Activated T-cell treated with anti-CD3 and anti-CD28 coated beads, Interleukin-2, amount 50 U/mL, for 4 hours (primary cell): Measurements from ENCODE around the gene SAFB2. TPM values are rescaled to one million over a fixed set of nuclear protein-coding genes. Genes with fewer than 3 reads are reported as not detected.

ENCODE experiments used
- ATAC-seq, 2 donors: fragments of 200-7000 bp; cut with Tn5 transposase; one replicate each; pipeline ENCODE4 v1.10.0; 2021
- DNase-seq: peaks from one replicate; pipeline ENCODE4 v3.0.0-alpha.2; 2020
- H3K27me3 Mint-ChIP-seq: one replicate; pipeline ENCODE4 v1.8.0; 2021; ENCODE audit warnings: low read depth, mixed read lengths
- H3K36me3 Mint-ChIP-seq: one replicate; pipeline ENCODE4 v1.8.0; 2022; ENCODE audit warnings: mixed read lengths; ENCODE audit not compliant: insufficient read depth
- H3K4me1 Mint-ChIP-seq: one replicate; pipeline ENCODE4 v1.8.0; 2021; ENCODE audit warnings: low read depth, mixed read lengths
- H3K4me3 Mint-ChIP-seq: one replicate; pipeline ENCODE4 v1.8.0; 2021; ENCODE audit warnings: mild to moderate bottlenecking, moderate library complexity, mixed read lengths
- H3K9me3 Mint-ChIP-seq: one replicate; pipeline ENCODE4 v1.8.0; 2021; ENCODE audit warnings: mixed read lengths
- total RNA-seq, 3 donors: library from RNA; stranded (reverse); gene quantifications; one replicate each; pipeline ENCODE4 v1.2.1, GENCODE V29; 2021

SAFB2 gene
- total RNA-seq, 3 donors from 2014 or later, result 113 to 117 (median 113) TPM

DNA sequence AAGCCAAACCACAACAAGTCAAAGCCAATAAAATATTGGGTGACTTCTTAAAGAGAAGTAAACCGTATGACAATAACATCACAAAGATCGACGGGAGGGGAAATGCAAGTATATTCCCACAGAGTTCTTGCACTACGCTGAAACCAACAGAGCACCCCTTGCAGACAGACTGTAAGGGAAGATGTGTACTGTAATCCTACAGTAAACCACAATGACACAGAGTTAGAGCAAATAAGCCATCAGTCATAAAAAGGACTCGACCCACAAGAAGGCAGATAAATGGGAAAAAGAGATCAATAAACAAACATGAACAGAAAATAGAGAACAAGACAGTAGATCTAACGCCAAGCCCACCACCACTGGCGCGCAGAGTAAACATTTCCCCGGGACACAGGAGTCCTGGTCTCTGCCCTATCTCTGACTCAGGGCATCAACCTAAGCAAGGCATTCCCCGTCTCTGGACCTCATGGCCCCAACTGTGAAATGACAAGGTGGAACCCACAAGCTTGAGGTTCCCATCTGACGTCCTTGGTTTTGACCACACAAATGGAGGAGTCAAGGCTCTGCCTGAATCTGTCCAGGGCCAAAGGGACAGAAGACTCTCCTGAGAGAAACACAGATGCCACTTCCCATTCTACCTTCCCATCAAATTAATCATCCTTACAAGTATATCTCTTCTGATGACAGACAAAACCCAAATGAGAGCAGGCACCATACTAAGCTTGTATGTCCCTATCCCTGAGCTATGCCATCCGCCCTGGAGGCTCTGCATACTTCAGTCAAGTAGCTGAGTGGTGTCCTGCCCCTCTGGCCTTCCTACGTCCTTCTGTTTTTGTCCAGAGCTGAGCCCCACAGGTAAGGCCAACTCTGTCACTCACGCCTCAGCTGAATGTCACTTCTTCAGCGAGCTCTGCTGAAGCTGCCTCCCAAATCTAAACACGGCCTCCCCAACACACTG is 15.0 kb downstream of the SAFB2 start:
- ATAC-seq, result no peak
- no peak for DNase-seq
- Mint-ChIP-seq H3K27me3 (no peaks in the 10 kb centered on the region), H3K9me3 (no peaks in the 10 kb centered on the region), H3K36me3 (peaks cover 58% of the 10 kb centered on the region), H3K4me3 (no peak overlapping the region), H3K4me1 (peaks cover 7% of the 10 kb centered on the region)

DNA sequence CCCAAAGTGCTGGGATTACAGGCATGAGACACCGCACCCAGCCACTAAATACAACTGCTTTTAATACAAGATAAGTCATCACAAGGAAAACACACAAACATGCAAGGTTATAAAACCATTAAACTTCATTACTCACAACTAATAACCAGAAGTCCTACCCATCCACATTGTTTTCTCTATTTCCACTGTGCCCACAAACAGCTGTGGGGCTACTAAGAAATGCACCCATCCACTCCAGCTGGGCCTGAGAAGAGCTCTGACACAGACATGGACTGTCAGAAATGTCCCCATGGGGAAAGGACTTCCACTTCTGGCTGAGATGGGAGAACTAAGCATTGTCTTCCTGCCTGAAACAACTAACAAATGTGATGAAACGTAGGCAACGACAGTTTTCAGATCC is 17.2 kb downstream of the SAFB2 start:
- Mint-ChIP-seq H3K27me3 (no peaks in the 10 kb centered on the region), H3K36me3 (peaks cover 53% of the 10 kb centered on the region), H3K9me3 (no peaks in the 10 kb centered on the region), H3K4me1 (peaks cover 7% of the 10 kb centered on the region), H3K4me3 (no peak overlapping the region)
- DNase-seq (no peak), ATAC-seq (no peak)

DNA sequence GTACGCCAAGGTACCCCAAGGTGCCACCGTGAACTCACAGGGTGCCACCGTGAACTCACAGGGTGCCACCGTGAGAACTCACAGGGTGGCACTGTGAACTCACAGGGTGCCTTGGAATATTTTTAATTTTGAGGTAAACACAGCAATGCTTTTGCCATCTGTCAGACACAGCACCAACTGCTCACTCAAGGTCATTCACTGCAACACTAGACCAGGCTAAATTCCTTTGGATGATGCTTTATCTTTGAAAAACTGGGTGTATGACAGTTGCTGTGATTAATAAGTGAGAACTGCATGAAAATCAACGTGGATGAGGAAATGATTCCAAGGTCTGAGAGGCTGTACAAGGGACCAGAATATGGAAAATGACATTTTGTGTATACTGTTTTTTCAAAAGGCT is 18.9 kb downstream of the SAFB2 start:
- H3K4me3 Mint-ChIP-seq, result no peak overlapping the region
- ATAC-seq (no peak), DNase-seq (no peak)
- peaks cover 7% of the 10 kb centered on the region for H3K4me1 Mint-ChIP-seq
- H3K9me3 Mint-ChIP-seq, result no peaks in the 10 kb centered on the region
- no peaks in the 10 kb centered on the region for H3K27me3 Mint-ChIP-seq
- peaks cover 57% of the 10 kb centered on the region for H3K36me3 Mint-ChIP-seq

GRCh38 chr19:5600797-5601196 is 21.8 kb downstream of the SAFB2 start:
- ATAC-seq, result no peak
- Mint-ChIP-seq H3K9me3 (no peaks in the 10 kb centered on the region), H3K27me3 (no peaks in the 10 kb centered on the region), H3K4me3 (no peak overlapping the region), H3K4me1 (peaks cover 2% of the 10 kb centered on the region), H3K36me3 (peaks cover 45% of the 10 kb centered on the region)
- no peak for DNase-seq

- Mint-ChIP-seq H3K4me3 (no peak overlapping the region), H3K36me3 (peaks cover 48% of the 10 kb centered on the region), H3K27me3 (no peaks in the 10 kb centered on the region), H3K4me1 (peaks cover 6% of the 10 kb centered on the region), H3K9me3 (no peaks in the 10 kb centered on the region)
- DNase-seq (no peak), ATAC-seq (no peak)
These were observed 26.8 kb downstream of the SAFB2 start for GRCh38 chr19:5595745-5596144.

GRCh38 chr19:5595129-5595528 is 27.4 kb downstream of the SAFB2 start:
- Mint-ChIP-seq H3K27me3 (no peaks in the 10 kb centered on the region), H3K4me1 (peaks cover 6% of the 10 kb centered on the region), H3K36me3 (peaks cover 47% of the 10 kb centered on the region), H3K9me3 (no peaks in the 10 kb centered on the region), H3K4me3 (no peak overlapping the region)
- DNase-seq (no peak), ATAC-seq (no peak)

DNA sequence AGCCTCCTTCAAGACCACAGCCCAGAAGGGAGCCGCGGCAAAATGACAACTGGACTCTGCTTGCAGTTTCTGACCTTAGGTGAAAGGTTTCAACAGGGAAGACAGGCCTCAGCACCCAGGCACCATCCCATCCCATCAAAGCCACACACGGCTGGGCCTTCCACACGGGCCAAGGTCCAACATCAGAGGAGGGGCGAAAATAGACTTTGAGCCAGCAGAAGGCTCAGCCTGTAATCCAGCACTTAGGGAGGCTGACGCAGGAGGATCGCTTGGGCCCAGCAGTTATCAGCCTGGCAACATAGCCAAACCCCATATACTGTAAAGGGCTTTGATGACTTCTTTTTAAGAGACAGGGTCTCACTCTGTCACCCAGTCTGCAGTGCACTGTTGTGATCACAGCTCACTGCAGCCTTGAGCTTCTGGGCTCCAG is 28.0 kb downstream of the SAFB2 start:
- H3K27me3 Mint-ChIP-seq, result no peaks in the 10 kb centered on the region
- ATAC-seq (no peak), DNase-seq (no peak)
- H3K4me1 Mint-ChIP-seq, result peaks cover 6% of the 10 kb centered on the region
- H3K9me3 Mint-ChIP-seq, result no peaks in the 10 kb centered on the region
- H3K4me3 Mint-ChIP-seq, result no peak overlapping the region
- H3K36me3 Mint-ChIP-seq, result peaks cover 48% of the 10 kb centered on the region

DNA sequence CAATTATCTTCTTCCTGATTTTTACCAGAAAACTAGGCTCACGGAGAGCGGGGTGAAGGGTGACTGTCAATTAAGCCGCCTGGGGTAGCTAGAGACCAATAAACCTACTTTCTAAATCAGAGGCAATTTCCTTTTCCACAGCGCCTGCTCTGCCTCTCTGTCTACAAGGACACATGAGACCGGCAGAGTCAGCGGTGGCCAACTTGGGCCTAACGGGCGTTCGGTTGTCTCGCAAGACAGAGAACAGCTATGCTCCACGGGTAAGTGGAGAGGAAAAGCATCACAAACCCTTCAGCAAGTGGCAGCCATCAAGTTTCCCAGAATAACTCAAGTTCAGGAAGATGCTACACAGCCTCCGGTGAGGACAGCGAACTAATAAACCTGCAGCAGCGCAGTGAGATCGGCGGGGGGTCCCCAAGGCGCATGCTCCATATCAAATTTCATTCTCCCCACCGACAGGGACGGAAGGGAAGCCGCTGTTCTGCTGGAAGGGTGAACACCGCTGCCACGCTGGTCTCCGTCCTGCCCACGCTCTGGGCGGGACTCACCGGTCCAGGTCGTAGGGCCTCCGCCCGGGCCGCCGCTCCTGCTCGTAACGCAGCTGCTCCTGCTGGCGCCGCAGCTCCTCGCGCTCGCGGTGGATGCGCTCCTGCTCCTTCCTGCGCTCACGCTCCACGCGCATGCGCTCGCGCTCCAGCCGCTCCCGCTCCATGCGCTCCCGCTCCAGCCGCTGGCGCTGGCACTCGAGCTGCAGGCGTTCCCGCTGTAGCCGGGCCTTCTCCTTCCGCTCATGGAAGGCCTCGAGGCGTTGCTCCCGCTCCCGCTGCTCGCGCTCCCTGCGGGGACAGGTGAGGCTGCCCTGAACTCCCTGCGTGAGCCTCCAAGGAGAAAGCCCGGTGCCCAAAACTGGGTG is 29.0 kb downstream of the SAFB2 start:
- Mint-ChIP-seq H3K27me3 (no peaks in the 10 kb centered on the region), H3K4me3 (no peak overlapping the region), H3K4me1 (peaks cover 6% of the 10 kb centered on the region), H3K9me3 (no peaks in the 10 kb centered on the region), H3K36me3 (peaks cover 47% of the 10 kb centered on the region)
- DNase-seq, result no peak
- ATAC-seq, result no peak

DNA sequence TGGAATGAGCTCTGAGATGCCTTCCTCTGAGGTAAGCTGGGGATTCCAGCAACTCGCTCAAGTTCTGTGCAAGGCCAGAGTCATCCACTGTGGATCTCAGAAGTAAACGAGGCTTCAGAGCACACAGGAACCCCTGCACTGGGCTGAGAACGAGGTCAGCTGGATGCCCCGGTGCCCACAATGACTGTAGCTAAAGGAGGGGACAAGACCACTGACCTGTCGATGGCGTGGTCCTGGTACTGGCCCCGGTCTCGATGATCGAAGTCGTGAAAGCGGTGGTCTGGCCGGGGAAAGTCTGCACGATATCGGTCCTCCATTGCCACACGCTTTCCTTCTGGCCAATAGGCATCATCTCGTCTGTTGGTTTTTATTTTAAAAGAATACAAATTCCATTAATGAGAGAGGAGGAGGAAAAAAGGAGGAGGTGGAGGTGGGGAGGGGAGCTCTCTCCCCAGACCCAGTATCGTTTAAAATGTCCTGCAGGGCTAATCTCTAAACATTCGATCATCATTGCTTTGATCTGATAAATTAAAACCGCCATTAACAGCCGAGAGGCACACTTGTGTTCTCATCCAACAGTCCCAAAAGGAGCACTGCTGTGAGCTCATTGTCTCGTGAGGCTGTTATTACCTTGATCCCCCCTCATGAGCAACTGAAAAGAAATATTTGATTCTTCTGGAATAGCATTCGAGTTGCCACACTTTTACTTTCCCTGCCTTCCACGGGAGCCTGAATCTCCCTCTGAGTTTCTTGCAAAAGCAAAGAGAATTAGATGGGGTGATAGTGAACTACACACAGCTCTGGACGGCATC is 29.8 kb downstream of the SAFB2 start:
- ATAC-seq (no peak), DNase-seq (no peak)
- no peaks in the 10 kb centered on the region for H3K9me3 Mint-ChIP-seq
- no peaks in the 10 kb centered on the region for H3K27me3 Mint-ChIP-seq
- peaks cover 56% of the 10 kb centered on the region for H3K36me3 Mint-ChIP-seq
- no peak overlapping the region for H3K4me3 Mint-ChIP-seq
- peaks cover 6% of the 10 kb centered on the region for H3K4me1 Mint-ChIP-seq

- Mint-ChIP-seq H3K4me3 (no peak overlapping the region), H3K27me3 (no peaks in the 10 kb centered on the region), H3K9me3 (no peaks in the 10 kb centered on the region), H3K36me3 (peaks cover 57% of the 10 kb centered on the region), H3K4me1 (peaks cover 10% of the 10 kb centered on the region)
- ATAC-seq (no peak), DNase-seq (no peak)
These were observed 31.1 kb downstream of the SAFB2 start for GRCh38 chr19:5591476-5591875.

DNA sequence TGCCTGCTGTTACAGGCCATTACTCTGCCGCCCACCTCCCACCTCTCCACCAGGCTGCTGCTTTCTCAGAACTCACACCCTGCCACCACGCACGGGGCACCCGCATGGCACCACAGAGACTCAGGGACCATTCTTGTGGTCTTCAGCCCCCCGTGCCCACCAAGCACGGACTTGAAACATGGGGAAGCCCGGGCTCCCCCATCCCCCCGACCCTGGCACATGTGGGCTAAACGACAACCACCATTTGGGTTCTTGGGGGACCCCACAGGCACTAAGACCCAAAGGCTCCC is 31.8 kb downstream of the SAFB2 start:
- Mint-ChIP-seq H3K27me3 (no peaks in the 10 kb centered on the region), H3K36me3 (peaks cover 56% of the 10 kb centered on the region), H3K4me1 (peaks cover 12% of the 10 kb centered on the region), H3K4me3 (no peak overlapping the region), H3K9me3 (no peaks in the 10 kb centered on the region)
- ATAC-seq, result no peak
- no peak for DNase-seq

DNA sequence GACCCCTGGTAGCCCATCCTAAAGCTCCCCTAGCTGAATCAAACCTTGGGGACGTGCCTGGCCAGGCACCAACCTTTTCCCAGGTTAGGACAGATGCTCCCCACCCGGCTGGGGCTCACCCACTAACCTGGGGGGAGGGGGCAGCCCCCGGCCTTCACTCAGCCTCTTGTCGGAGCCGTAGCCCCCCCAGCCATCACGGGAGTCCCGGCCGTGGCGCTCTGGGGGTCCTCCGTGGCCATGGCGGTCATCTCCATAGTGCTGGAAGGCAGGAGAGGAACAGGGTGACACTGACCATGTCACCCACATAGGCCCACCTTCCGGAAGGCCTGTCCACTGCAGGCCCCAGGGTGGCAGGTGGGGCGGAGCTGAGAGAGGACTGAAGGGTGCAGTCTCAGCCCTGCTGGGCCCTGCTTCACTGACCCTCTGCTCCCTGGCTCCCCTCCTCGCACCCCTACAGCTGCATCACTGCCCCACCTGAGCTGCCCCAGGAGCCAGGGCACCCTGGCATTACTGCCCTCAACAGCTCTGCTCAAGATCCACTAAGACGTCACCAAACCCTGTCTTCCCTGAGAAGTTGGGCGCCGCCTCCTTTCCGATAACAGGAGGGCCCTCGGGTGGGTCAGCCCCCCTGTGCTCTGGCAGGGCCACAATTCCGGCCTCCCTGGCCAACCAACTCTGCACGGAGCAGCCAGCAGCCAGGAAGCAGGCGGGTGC is 32.3 kb downstream of the SAFB2 start:
- H3K4me3 Mint-ChIP-seq, result no peak overlapping the region
- no peaks in the 10 kb centered on the region for H3K9me3 Mint-ChIP-seq
- DNase-seq, result no peak
- peaks cover 51% of the 10 kb centered on the region for H3K36me3 Mint-ChIP-seq
- no peaks in the 10 kb centered on the region for H3K27me3 Mint-ChIP-seq
- peaks cover 13% of the 10 kb centered on the region for H3K4me1 Mint-ChIP-seq
- ATAC-seq, result no peak

- DNase-seq, result no peak
- Mint-ChIP-seq H3K4me3 (no peak overlapping the region), H3K36me3 (peaks cover 47% of the 10 kb centered on the region), H3K27me3 (no peaks in the 10 kb centered on the region), H3K4me1 (peaks cover 13% of the 10 kb centered on the region), H3K9me3 (no peaks in the 10 kb centered on the region)
- ATAC-seq, result no peak
These were observed 33.5 kb downstream of the SAFB2 start for GRCh38 chr19:5588906-5589676.
